ENCODE measurements around the gene HNRNPH2. TPM values are rescaled to one million over a fixed set of nuclear protein-coding genes. Genes with fewer than 3 reads are reported as not detected.

The HNRNPH2 gene, protein sequence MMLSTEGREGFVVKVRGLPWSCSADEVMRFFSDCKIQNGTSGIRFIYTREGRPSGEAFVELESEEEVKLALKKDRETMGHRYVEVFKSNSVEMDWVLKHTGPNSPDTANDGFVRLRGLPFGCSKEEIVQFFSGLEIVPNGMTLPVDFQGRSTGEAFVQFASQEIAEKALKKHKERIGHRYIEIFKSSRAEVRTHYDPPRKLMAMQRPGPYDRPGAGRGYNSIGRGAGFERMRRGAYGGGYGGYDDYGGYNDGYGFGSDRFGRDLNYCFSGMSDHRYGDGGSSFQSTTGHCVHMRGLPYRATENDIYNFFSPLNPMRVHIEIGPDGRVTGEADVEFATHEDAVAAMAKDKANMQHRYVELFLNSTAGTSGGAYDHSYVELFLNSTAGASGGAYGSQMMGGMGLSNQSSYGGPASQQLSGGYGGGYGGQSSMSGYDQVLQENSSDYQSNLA
- total RNA-seq: 89.6 and 106 TPM in 2 replicates

DNA sequence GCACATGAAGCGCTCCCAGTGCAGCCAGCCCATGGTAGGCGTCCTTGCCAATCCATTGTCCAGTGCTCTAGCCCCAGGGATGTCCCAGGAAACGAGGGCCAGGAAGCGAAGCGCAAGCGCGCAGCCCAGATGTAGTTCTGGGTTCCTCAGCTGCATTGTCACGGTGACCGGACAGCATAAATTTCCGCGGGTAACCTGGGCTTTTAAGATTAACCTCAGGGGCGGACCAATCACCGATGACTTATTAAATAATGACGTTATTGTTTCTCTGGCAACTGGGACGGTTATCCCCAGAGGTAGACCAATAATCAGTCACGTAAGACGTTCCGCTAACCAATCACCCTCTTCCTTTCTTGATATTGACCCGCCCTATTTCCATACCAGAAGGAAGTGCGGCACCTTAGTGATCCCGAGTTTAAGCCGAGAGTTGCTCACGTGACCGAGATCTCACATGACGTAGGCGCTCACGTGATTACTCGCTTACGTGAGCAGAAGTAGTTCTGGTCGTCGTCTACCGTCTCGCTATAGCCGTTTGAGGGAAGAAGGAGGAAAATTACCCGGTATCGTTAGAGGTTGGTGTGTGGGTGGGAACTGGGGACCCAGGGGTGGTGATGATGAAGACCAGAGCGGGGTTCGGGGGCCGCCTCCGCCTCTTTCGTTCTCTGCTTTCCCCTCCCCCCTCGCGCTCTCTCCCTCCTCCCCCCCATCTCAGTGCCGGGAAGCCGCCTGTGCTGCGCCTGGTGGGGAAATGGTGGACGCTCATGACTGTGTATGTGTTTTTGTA, at the start of gene HNRNPH2, which contains the start of gene GLA:
Gene HNRNPH2 (plus strand): TSS at position 475 of the 784 bp plus-strand sequence. CDS start 3,767 bp downstream, outside the sequence.
Gene GLA (minus strand): TSS at position 178 of the 784 bp plus-strand sequence. CDS start 22 bp downstream, at position 156.

DNA sequence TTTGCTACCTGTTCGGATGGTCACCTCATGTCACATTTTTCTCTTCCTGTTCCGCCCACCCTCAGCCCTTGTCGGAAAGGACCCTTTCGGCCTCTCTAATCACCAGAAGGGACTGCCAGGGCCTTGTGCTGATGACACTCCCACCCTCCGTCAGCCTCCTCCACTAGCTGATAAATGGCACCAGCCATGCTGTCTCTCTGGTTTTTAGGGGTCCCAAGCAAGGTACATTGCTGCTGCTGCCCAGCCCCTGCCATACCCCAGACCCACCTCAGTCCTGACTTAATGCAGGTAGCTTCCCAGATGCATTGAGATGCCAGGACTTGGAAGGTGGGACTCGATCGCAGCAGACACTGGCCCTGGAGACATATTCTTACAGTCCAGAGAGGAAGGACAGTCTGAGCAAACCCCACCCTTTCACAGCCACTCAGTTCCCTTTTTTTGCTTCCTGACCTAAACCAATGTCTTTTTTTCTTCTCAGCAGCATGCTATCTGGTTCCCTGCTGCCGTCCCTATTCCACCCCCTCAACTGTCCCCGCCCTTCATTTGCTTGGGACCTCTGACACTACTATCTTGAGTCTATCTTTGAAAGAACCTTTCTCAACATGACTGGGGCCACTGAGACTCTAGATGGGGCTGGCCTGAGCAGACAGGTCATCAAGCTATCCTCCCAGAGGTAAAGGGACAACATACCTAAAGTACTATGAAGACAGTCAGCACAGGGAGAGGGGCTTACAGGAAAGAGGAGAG, 22.1 kb upstream of the HNRNPH2 start, which contains the start of gene BTK:
Gene BTK (minus strand): TSS at position 397 of the 747 bp plus-strand sequence. CDS start 10,907 bp downstream, outside the sequence.

DNA sequence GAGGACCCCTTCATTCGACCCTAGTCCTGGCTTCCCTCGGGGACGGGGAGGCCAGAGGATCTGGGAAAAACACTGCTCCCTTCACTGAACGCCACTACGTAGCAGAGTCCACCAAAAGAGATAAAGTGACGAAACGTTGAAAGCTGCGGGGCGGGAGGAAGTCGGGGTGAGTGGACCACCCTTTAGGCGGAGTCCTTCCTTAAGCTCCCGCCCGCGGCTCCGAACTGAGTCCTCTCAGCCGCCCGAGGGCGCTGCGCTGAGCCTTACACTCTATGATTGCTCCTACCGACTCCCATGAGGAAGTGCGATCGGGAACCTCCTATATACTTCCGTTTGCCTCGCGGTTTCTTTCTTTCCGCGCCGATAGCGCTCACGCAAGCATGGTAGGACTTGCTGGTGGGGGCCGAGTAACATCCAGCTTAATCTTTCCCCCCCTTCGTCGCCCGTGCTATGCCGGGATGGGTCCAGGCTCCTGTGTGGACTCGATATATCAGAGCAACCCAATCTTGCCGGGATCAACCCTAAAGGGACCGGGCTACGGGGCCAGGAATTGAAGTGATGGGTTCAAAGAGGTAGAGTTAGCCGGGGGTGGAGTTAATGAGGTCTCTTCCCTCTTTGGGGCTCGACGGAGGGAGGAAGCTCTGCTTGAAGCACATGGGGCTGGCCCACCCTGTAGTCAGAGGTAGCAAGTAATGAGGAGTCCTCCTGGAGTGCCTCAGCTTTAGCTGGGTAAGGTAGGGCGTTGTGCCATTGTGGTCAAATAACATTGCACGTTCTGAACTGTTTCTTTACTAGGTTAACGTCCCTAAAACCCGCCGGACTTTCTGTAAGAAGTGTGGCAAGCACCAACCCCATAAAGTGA, 17.1 kb upstream of the HNRNPH2 start, which contains the start of gene RPL36A:
Gene RPL36A (plus strand): TSS at position 348 of the 862 bp plus-strand sequence. CDS start 33 bp downstream, at position 381.

Other genes with a start within 250 kb of the HNRNPH2 start
- 0.15 and 0.32 TPM in 2 replicates for gene DRP2, start 188.4 kb upstream of the HNRNPH2 start, total RNA-seq
- gene TAF7L, start 116.9 kb upstream of the HNRNPH2 start, total RNA-seq: 0.30 and 1.6 TPM in 2 replicates
- gene TIMM8A, start 59.5 kb upstream of the HNRNPH2 start, total RNA-seq: 3.3 and 5.2 TPM in 2 replicates
- 0.15 TPM in 1 of 2 replicates, not detected in the other for gene BTK, start 22.0 kb upstream of the HNRNPH2 start, total RNA-seq
- gene RPL36A, start 17.2 kb upstream of the HNRNPH2 start, total RNA-seq: 278 and 940 TPM in 2 replicates
- gene GLA, start 297 bp upstream of the HNRNPH2 start, total RNA-seq: 31.8 and 41.0 TPM in 2 replicates
- gene ARMCX4, start 77.2 kb downstream of the HNRNPH2 start, total RNA-seq: 2.9 and 5.8 TPM in 2 replicates
- gene ARMCX1, start 142.3 kb downstream of the HNRNPH2 start, total RNA-seq: 26.6 and 42.2 TPM in 2 replicates
- 33.4 and 35.1 TPM in 2 replicates for gene ARMCX6, start 209.8 kb downstream of the HNRNPH2 start, total RNA-seq
- gene ARMCX3, start 214.9 kb downstream of the HNRNPH2 start, total RNA-seq: 56.8 and 74.9 TPM in 2 replicates

Measured in epithelial cell of umbilical artery (primary cell).